ENCODE results near the gene TNFAIP1.

Gene TNFAIP1

DNA sequence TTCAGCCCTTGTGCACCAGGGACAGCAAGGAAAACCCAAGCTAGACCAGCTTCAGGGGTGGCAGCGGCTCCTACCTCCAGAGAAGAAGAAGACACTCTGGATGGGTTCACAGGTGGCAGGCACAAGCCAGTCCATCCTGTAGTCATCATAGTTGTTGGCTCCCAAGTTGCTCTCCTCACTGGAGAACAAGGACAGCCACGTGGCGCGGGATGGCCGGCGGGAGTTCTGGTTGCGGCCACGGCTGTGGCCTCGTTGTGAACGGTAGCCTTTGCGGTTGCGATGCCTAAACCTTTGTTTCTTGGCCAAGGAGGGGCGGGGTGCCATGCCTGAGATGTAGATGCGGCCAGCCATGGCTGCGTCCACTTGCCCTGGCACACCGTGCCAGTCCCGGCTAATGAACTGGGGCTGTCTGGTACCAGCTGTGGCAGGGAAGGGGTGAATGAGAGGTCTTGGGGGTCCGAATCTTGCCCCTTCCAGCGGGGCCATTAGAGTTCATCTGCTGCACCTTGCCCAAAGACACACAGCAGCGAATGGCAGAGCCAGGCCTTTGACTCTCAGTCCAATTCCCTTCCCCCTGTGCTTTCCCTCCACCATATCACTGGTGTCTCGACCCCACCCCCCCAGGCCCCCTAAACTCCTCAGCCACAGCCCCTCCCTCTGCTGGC lies 32.2 kb downstream of the TNFAIP1 start:
- no peak for DNase-seq (ENCODE audit: low read depth)

DNA sequence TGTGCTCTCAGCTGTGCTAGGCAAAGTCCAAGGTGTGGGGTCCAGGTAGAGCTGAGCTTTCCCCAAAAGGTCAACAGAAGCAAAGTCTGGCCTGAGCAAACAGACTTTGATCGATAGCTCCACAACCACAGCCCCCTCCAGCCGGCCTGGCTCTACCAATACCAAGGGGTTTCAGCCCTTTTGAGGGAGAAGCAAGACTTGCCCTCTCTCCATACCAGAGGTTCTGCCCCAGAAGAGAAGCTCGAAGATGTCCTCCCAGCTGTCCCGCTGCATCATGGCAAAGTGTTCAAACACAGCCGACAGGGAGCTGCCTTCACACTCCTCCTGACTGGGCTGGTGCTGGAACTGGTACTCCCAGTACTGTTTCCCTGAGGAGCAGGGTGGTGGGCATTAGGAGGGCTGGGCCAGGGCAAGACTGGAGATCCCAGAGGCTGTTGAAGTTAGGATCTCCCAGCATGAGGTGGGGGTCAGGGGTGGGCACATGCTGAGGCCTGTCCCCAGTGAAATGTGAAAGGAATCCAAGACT lies 32.8 kb downstream of the TNFAIP1 start:
- DNase-seq (ENCODE audit: low read depth): no peak
- no peak overlapping the region for H3K4me3 ChIP-seq (ENCODE audit: low read depth, low read length)

More for the DNA sequence above, 32.2 kb downstream of the TNFAIP1 start:
- H3K4me3 ChIP-seq (ENCODE audit: low read depth, low read length): no peak overlapping the region

DNA sequence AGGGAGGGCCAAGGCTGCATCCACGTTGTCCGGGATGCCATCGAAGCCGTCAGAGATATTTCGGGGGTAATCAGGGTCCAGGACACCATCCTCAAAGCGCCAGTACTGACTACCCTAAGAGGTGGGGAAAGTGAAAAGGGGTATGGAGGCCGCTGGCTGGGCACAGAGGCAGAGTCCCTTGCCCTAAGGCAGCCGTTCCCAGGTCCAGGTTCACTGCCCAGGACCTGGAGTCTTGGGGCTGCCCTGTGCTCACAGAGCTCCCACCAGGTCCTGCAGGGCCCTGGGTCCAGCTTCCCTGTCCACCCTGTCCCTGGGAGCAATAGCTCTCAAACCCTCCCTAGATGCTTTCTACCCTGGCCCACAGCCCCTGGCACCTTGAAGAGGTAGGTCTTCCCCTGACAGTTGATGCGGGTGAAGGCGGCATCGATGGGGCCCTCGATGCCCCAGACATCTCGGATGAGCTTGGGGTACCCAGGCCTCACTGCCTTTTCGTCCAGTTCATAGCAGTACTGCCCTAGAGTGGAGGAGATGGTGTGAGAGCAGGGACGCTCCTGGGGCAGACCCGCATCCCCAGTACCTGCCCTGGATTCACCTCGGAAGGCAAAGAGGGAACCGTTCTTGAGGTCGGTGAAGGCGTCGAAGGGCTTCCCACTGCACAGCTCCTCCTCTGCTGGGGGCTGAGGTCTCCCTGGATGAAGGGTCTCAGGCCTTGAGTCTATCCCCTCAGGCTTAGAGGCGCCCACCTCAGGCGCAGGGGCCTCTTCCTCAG lies 33.5 kb downstream of the TNFAIP1 start:
- no peak overlapping the region for H3K4me3 ChIP-seq (ENCODE audit: low read depth, low read length)

DNA sequence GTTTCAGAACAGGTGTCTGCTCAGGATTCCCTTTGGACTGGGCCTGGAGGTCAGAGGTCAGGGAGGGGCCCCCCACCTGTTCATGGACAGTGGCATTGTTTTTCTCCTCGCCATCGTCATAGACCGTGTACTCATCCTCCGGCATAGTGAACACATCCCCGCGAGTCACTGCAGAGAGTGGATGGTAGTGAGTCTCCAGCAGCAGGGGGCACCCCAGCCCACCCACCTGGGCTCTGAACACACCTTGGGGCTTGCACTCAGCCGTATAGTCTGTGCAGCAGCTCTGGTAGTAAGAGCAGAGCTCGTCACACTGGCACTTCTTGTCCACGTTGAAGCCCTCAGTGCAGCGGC lies 34.1 kb downstream of the TNFAIP1 start:
- no peak overlapping the region for H3K4me3 ChIP-seq (ENCODE audit: low read depth, low read length)
- no peak for DNase-seq (ENCODE audit: low read depth)

More for the DNA sequence above, 33.5 kb downstream of the TNFAIP1 start:
- no peak for DNase-seq (ENCODE audit: low read depth)

DNA sequence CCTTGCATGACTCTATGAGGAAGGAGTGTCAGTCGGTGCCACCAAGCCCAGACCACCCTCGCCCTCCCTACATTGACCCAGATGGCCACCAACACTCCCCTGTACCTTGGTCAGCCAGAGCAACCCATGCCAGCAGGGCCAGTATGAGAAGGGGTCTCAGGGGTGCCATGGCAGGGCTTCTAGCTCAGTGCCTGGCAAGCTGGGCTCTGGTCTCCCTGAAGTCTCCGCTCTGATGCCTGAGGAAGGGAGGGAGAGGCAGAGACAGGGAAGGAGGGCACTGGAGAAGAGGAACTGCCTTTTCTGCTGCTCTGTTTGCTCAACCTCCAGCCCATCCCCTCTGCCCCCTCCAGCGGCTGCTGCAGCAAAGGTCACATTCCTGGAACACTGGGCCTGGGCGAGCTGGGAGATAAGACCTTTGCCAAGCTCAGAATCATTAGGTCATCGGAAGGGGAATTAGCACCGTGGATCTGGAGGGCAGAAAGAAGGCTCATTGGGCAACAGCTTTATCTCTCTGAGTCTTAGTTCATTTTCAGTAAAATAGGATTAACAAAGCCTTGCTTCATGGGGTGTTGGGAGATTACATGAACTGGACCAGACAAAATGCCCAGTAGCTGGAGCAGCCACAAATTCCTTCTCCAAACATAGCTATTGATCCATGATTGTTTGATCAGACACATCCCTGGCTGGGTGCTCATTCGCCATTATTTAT lies 34.6 kb downstream of the TNFAIP1 start, which contains the start of gene VTN:
VTN (minus strand) TSS at position 273 of the 709 bp plus-strand sequence; CDS start at position 169, 104 bp downstream.
- no peak for DNase-seq (ENCODE audit: low read depth)
- H3K4me3 ChIP-seq (ENCODE audit: low read depth, low read length): peak within 1 kb of the TSS; percentile 71

DNA sequence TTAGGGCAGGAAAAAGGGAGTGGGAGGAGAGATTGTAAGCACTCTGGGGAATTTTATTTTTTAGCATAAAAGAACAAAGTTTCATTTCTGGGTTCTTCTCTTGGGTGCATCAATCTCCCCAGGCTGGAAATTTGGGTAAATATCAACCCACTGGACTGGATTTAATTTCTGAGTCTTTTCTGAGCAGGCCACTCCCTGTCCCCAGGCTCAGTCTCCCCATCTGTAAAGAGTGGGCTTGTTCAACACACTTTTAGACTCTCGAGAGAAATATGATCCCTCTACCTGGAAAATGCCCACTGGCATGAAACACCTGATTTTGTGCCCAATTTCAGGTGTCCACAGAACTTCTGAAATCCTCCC lies 35.2 kb downstream of the TNFAIP1 start:
- peak overlapping the region; percentile 71 for H3K4me3 ChIP-seq (ENCODE audit: low read depth, low read length)
- DNase-seq (ENCODE audit: low read depth): no peak

DNA sequence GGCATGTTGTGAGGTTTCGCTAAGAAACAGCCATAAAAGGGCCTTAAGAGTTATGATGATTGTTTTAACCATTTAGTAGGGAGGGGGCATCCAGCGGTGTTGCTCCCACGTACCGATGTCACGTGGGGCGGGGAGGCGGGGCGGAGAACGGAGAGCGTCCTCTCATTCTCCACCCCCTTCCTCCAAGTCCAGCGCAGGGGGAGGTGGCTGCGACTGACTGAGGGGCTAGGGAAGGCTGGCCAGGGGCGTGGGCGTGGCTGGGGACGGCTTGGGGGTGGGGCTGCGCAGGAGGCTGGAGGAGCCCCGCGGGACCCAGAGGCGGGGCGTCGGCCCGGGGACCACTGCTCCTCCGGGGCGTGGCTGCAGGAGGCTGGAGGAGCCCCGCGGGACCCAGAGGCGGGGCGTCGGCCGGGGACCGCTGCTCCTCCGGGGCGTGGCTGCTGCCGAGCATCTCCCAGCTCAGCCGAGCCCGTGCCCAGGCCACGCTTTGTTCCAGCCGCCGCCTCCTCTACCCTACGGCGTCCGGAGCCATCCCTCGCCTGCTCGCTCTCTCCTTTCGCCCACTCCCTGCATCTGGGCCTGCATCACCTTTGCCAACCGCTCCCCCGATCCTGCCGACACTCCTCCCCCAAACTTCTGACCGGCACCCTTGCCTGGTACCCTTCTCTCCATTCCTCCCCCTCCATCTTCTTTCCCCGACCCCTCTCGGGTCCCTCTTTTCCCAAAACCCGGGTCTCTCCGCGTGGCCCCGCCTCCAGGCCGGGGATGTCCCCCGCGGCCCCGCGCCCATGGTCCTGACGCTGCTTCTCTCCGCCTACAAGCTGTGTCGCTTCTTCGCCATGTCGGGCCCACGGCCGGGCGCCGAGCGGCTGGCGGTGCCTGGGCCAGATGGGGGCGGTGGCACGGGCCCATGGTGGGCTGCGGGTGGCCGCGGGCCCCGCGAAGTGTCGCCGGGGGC lies 36.0 kb downstream of the TNFAIP1 start, which contains the start of gene SARM1:
SARM1 (plus strand) TSS at position 450 of the 958 bp plus-strand sequence; CDS start at position 789, 339 bp downstream.
- H3K4me3 ChIP-seq (ENCODE audit: low read depth, low read length): peak within 1 kb of the TSS; percentile 71
- peak; percentile 67 for DNase-seq (ENCODE audit: low read depth)

DNA sequence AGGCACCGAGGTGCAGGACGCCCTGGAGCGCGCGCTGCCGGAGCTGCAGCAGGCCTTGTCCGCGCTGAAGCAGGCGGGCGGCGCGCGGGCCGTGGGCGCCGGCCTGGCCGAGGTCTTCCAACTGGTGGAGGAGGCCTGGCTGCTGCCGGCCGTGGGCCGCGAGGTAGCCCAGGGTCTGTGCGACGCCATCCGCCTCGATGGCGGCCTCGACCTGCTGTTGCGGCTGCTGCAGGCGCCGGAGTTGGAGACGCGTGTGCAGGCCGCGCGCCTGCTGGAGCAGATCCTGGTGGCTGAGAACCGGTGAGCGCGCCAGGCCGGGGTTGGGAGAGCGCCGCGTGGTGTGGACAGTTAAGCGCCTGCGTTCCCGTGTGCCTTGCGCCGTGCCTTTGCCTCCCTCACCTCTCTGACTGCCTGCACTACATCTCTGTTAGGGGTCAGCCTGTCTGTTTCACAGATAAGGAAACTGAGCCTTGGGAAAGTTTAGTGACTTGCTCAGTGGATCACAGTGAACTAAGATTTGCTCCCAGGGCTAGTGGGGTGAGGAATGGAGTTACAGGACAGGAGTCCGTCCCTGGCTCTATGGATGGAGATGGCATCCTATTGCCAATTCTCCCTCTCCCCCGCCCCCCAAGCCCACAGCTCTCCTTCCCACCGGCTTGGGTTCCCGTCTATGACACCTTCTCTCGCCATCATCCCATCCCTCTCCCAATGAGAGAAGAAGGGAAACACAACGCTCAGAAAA lies 36.8 kb downstream of the TNFAIP1 start:
- peak overlapping the region; percentile 71 for H3K4me3 ChIP-seq (ENCODE audit: low read depth, low read length)
- DNase-seq (ENCODE audit: low read depth): no peak

DNA sequence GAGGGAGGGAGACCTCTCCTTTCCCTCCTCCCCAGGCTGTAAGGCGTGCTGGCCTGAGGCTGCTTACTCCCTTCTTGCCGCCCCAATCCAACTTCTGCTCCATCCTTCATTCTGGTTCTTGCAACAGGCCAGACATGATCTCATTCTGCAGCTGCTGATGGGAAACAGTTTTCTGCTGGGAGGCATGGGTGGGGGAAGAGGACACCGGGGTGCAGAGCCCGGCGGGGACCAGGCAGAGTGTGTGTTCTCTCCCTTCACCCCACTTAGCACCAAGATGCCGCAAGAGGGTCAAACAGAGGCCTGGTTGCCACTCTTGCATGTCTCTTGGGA lies 37.3 kb downstream of the TNFAIP1 start:
- no peak for DNase-seq (ENCODE audit: low read depth)
- peak overlapping the region; percentile 71 for H3K4me3 ChIP-seq (ENCODE audit: low read depth, low read length)

DNA sequence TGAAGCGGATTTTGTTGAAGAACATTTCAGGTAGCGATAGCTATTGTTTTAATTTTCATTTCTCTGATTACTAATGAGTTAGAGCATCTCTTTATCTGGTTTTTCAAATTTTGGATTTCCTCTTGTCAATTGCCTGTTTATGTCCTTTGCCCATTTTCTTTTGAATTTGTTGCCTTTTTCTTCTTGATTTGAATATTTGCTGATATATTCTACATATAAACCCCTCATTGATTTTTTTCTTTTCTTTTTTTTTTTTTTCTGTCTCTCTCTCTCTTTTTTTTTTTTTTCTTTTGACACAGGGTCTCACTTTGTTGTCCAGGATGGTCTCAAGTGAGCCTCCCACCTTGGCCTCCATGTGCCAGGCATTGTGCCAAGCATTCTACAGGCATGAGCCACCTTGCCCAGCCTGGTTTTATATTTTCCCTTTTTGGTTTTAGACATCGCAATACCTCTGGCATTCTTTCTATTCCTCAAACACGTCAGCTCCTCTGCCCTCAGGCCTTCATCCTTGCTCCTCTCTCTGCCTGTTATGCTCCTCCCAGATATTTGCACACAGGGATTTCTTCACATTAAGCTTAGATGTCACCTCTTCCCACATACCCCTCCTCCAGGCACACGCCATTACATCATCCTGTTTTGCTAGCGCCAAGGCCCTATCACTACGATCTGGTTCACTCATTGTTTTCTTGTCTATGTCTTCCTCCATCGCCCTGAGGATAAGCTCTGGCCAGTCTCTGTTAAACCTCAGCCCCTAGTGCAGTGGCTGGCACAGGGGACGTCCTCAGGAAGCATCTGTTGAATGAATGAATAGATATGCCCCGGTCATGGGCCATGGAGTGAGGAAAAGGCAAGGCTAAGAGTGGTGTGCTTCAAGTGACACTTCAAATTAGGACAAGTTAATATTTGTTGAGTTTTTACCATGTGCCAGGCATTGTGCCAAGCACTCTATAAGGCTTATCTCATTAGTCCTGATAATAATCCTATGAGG lies 44.5 kb downstream of the TNFAIP1 start:
- no peak overlapping the region for H3K4me3 ChIP-seq (ENCODE audit: low read depth, low read length)
- no peak for DNase-seq (ENCODE audit: low read depth)

DNA sequence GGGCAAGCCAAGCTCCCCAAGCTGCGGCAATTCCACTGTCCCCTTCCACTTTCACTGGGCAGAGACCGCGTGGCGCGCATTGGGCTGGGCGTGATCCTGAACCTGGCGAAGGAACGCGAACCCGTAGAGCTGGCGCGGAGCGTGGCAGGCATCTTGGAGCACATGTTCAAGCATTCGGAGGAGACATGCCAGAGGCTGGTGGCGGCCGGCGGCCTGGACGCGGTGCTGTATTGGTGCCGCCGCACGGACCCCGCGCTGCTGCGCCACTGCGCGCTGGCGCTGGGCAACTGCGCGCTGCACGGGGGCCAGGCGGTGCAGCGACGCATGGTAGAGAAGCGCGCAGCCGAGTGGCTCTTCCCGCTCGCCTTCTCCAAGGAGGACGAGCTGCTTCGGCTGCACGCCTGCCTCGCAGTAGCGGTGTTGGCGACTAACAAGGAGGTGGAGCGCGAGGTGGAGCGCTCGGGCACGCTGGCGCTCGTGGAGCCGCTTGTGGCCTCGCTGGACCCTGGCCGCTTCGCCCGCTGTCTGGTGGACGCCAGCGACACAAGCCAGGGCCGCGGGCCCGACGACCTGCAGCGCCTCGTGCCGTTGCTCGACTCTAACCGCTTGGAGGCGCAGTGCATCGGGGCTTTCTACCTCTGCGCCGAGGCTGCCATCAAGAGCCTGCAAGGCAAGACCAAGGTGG lies 45.7 kb downstream of the TNFAIP1 start:
- no peak overlapping the region for H3K4me3 ChIP-seq (ENCODE audit: low read depth, low read length)
- DNase-seq (ENCODE audit: low read depth): no peak

DNA sequence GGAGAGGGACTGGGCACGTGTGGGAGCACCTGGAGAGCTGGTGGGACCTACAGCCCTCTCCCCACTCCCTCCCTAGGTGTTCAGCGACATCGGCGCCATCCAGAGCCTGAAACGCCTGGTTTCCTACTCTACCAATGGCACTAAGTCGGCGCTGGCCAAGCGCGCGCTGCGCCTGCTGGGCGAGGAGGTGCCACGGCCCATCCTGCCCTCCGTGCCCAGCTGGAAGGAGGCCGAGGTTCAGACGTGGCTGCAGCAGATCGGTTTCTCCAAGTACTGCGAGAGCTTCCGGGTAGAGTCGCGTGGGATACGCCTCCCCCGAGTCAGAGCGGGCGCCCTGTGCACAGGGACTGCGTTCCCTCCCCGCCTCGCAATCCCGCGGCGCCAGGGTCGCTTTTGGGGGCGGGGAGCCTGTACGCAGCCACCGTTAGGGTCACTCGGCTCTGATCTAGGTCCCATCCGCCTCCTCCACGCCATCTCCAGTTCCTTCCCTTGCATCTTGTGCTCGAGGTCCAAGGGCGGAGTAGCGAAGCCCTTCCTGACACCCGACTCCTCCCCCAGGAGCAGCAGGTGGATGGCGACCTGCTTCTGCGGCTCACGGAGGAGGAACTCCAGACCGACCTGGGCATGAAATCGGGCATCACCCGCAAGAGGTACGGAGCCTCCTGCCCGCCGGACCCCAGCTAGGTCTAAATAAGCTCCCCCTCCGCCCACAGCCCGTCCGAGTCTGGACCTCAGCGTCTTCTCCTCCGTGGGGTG lies 48.9 kb downstream of the TNFAIP1 start:
- peak overlapping the region; percentile 25 for H3K4me3 ChIP-seq (ENCODE audit: low read depth, low read length)
- no peak for DNase-seq (ENCODE audit: low read depth)

DNA sequence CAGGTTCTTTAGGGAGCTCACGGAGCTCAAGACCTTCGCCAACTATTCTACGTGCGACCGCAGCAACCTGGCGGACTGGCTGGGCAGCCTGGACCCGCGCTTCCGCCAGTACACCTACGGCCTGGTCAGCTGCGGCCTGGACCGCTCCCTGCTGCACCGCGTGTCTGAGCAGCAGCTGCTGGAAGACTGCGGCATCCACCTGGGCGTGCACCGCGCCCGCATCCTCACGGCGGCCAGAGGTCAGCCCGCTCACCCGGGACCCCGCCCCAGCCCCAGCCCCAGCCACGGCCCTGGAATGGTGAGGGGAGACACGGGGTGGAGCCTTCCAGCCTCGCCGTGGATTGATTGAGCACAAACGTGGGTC lies 49.5 kb downstream of the TNFAIP1 start:
- DNase-seq (ENCODE audit: low read depth): no peak
- no peak overlapping the region for H3K4me3 ChIP-seq (ENCODE audit: low read depth, low read length)

DNA sequence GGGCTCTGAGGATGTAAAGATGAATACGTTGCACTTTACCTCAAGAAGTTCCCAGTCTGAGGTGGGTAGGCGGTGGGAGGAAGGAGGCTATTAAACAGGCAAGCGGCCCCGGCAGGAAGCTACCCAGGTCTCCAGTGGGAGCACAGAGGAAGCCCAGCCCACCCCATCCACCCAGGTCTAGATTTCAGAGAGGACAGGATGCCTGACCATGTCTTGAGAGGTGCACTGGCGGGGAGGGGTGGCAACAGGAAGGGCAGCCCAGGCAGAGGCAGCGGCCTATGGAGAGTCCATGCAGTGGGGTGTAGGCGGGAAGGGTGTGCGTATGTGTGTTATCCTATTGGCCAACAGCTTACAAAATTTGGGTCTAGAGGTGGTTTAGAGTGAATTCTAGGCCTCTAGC lies 49.8 kb downstream of the TNFAIP1 start:
- no peak for DNase-seq (ENCODE audit: low read depth)

DNA sequence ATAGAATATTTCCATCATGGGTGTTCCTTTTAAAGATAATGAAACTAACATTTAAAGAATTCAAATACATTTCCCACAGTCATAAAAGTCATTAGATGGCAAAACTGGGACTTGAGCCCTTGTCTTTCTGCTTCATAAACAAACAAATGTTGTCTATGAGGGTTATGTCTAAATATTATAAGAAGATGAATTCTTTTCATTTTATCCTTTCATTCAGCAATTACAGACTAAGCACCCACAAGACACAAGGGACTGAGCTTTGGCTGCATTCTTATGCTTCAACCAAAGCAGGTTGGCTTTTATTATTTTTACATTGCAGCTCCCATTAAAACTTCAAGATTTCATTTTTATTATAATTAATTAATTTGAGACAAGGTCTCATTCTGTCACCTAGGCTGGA lies 50.8 kb downstream of the TNFAIP1 start:
- no peak overlapping the region for H3K4me3 ChIP-seq (ENCODE audit: low read depth, low read length)
- no peak for DNase-seq (ENCODE audit: low read depth)

More for the DNA sequence above, 49.8 kb downstream of the TNFAIP1 start:
- H3K4me3 ChIP-seq (ENCODE audit: low read depth, low read length): no peak overlapping the region

DNA sequence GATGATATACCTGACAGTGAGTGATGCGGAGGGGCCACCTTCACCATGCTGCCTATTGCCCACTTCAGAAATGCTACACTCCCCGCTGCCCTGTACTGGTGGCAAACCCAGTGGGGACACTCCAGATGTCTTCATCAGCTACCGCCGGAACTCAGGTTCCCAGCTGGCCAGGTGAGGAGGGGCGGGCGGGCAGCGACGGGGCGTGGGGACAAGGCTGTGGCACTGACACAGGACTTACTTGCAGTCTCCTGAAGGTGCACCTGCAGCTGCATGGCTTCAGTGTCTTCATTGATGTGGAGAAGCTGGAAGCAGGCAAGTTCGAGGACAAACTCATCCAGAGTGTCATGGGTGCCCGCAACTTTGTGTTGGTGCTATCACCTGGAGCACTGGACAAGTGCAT lies 52.5 kb downstream of the TNFAIP1 start:
- DNase-seq (ENCODE audit: low read depth): no peak
- no peak overlapping the region for H3K4me3 ChIP-seq (ENCODE audit: low read depth, low read length)
